Sigmoid colon (tissue), 7 donors: ENCODE results near the gene IL1A. TPM values are rescaled to one million over a fixed set of nuclear protein-coding genes. Genes with fewer than 3 reads are reported as not detected.

ENCODE experiments used
- DNase-seq: peaks from one replicate; pipeline ENCODE4 v3.0.0-alpha.2; 2019
- H3K27ac ChIP-seq, 4 donors: fragments of 200-600 bp; sonication (generic); one replicate each; pipeline ENCODE4 v1.5.1; 2016 to 2019; ENCODE audit warnings: mild to moderate bottlenecking in 1 of 4
- H3K27me3 ChIP-seq, 3 donors: fragments of 200-600 bp; sonication (generic); one replicate each; pipeline ENCODE4 v1.5.1; 2019; ENCODE audit warnings: mild to moderate bottlenecking in 1 of 3
- H3K36me3 ChIP-seq, 4 donors: fragments of 200-600 bp; sonication (generic); one replicate each; pipeline ENCODE4 v1.5.1; 2016 to 2019
- H3K4me1 ChIP-seq, 4 donors: fragments of 200-600 bp; sonication (generic); one replicate each; pipeline ENCODE4 v1.5.1; 2017 to 2019
- H3K4me3 ChIP-seq, 4 donors: fragments of 200-600 bp; sonication (generic); one replicate each; pipeline ENCODE4 v1.5.1; 2017 to 2019; ENCODE audit warnings: mild to moderate bottlenecking in 2 of 4, moderate library complexity in 1 of 4
- H3K9me3 ChIP-seq, 4 donors: fragments of 200-600 bp in 3 of 4; sonication (generic) in 3 of 4; one replicate each; pipeline versions ENCODE4 v1.5.1 to v1.6.1; 2013 to 2019
- CTCF ChIP-seq, 4 experiments: fragments of 450-650 bp in 3 of 4; fragments of 200-600 bp in 1 of 4; IDR thresholded peaks; one replicate each; pipeline ENCODE4 v1.5.1; 2016 to 2019; ENCODE audit warnings: antibody characterized with exemption in 4 of 4, mild to moderate bottlenecking in 3 of 4, moderate library complexity in 2 of 4
- EP300 ChIP-seq, 4 donors: sonication (generic); formaldehyde crosslinking; IDR thresholded peaks; one replicate each; pipeline ENCODE4 v1.6.1; 2017; ENCODE audit warnings: antibody characterized with exemption in 4 of 4
- POLR2A ChIP-seq, 2 donors: fragments of 450-650 bp; IDR thresholded peaks; one replicate each; pipeline ENCODE4 v1.6.1; 2016; ENCODE audit warnings: antibody characterized with exemption in 2 of 2, mild to moderate bottlenecking in 2 of 2, moderate library complexity in 2 of 2
- POLR2AphosphoS5 ChIP-seq, 4 donors: sonication (generic); formaldehyde crosslinking; IDR thresholded peaks; one replicate each; pipeline ENCODE4 v1.6.1; 2017; ENCODE audit warnings: antibody characterized with exemption in 4 of 4
- WGBS, 2 donors: extraction: QIAGEN DNeasy Blood & Tissue Kit; methylation state at CpG; one replicate each; pipeline ENCODE4 v1.1.7; 2013; 5-methylcytosine and 5-hydroxymethylcytosine counted together
- intact Hi-C: fragments of 100-400 bp; cut with DNase I; formaldehyde crosslinking; loops from one replicate; pipeline ENCODE4 v1.15.1; 2023
- polyA plus RNA-seq, 3 donors: library from polyadenylated mRNA; stranded (reverse); fragments of 200-250 nt; gene quantifications; one replicate each; pipeline ENCODE4 v1.2.3, GENCODE V29; 2013
- total RNA-seq, 4 donors: library from RNA; depleted of rRNA; stranded (reverse); fragments of >200 nt; gene quantifications; one replicate each; pipeline ENCODE4 v1.1.0, GENCODE V29; 2016
- donor health status: healthy with polysubstance abuse.
- donor health status: Bipolar disorder and iron deficiency.
- donor health status: healthy.

The IL1A gene
- total and polyA plus RNA-seq, 7 donors: 0.46 to 0.73 TPM; not detected in 5

GRCh38 chr2:112755444-112755843, 28.8 kb downstream of the IL1A start:
- WGBS, 2 donors: 87 to 92% methylated on average over 4 of the region's 4 CpGs
- DNase-seq: no peak
- Histone ChIP-seq H3K4me1 (peaks cover 0 to 5% (median 0%) of the 10 kb centered on the region in 4 donors), H3K4me3 (no peak overlapping the region), H3K27ac (no peak overlapping the region), H3K9me3 (no peaks in the 10 kb centered on the region), H3K27me3 (no peaks in the 10 kb centered on the region), H3K36me3 (no peaks in the 10 kb centered on the region)
- intact Hi-C loops: no loop called here
- TF ChIP-seq POLR2A (IDR thresholded peaks at IDR 0.05) (no peak), POLR2AphosphoS5 (IDR thresholded peaks at IDR 0.05) (no peak), EP300 (IDR thresholded peaks at IDR 0.05) (no peak), CTCF (IDR thresholded peaks at IDR 0.05) (no peak)

GRCh38 chr2:112754564-112754963, 29.7 kb downstream of the IL1A start:
- no peaks in the 10 kb centered on the region for H3K36me3 ChIP-seq
- DNase-seq: no peak
- no peak for TF ChIP-seq CTCF (IDR thresholded peaks at IDR 0.05)
- TF ChIP-seq EP300 (IDR thresholded peaks at IDR 0.05): no peak
- no peak for TF ChIP-seq POLR2AphosphoS5 (IDR thresholded peaks at IDR 0.05)
- no peak for TF ChIP-seq POLR2A (IDR thresholded peaks at IDR 0.05)
- 97 to 98% methylated on average over 1 of the region's 1 CpG for WGBS, 2 donors
- no peak overlapping the region for H3K27ac ChIP-seq
- peaks cover 0 to 5% (median 0%) of the 10 kb centered on the region in 4 donors for H3K4me1 ChIP-seq
- H3K27me3 ChIP-seq: no peaks in the 10 kb centered on the region
- intact Hi-C loops: no loop called here
- H3K9me3 ChIP-seq: no peaks in the 10 kb centered on the region
- H3K4me3 ChIP-seq: no peak overlapping the region

GRCh38 chr2:112752667-112753066, 31.6 kb downstream of the IL1A start:
- Histone ChIP-seq H3K27me3 (no peaks in the 10 kb centered on the region), H3K9me3 (no peaks in the 10 kb centered on the region), H3K27ac (no peak overlapping the region), H3K4me3 (no peak overlapping the region), H3K36me3 (no peaks in the 10 kb centered on the region), H3K4me1 (no peaks in the 10 kb centered on the region)
- WGBS, 2 donors: 82 to 88% methylated on average over 4 of the region's 4 CpGs
- intact Hi-C loops: no loop called here
- TF ChIP-seq POLR2AphosphoS5 (IDR thresholded peaks at IDR 0.05) (no peak), POLR2A (IDR thresholded peaks at IDR 0.05) (no peak), EP300 (IDR thresholded peaks at IDR 0.05) (no peak), CTCF (IDR thresholded peaks at IDR 0.05) (no peak)
- no peak for DNase-seq

- no peaks in the 10 kb centered on the region for H3K4me1 ChIP-seq
- TF ChIP-seq POLR2A (IDR thresholded peaks at IDR 0.05): no peak
- no peak for TF ChIP-seq POLR2AphosphoS5 (IDR thresholded peaks at IDR 0.05)
- intact Hi-C loops: no loop called here
- no peaks in the 10 kb centered on the region for H3K36me3 ChIP-seq
- no peak overlapping the region for H3K27ac ChIP-seq
- no peaks in the 10 kb centered on the region for H3K9me3 ChIP-seq
- no peak for DNase-seq
- H3K27me3 ChIP-seq: no peaks in the 10 kb centered on the region
- H3K4me3 ChIP-seq: no peak overlapping the region
Observed at GRCh38 chr2:112751451-112752197, 32.7 kb downstream of the IL1A start.

GRCh38 chr2:112750560-112750843, 33.8 kb downstream of the IL1A start:
- Histone ChIP-seq H3K36me3 (no peaks in the 10 kb centered on the region), H3K27me3 (no peaks in the 10 kb centered on the region), H3K4me1 (no peaks in the 10 kb centered on the region), H3K9me3 (no peaks in the 10 kb centered on the region), H3K27ac (no peak overlapping the region), H3K4me3 (no peak overlapping the region)
- TF ChIP-seq EP300 (IDR thresholded peaks at IDR 0.05) (no peak), POLR2A (IDR thresholded peaks at IDR 0.05) (no peak), CTCF (IDR thresholded peaks at IDR 0.05) (no peak), POLR2AphosphoS5 (IDR thresholded peaks at IDR 0.05) (no peak)
- no peak for DNase-seq
- intact Hi-C loops: no loop called here
